Brain microvascular endothelial cell (primary cell): Measurements from ENCODE around the gene CAMSAP1.

Experiments used
- DNase-seq: peaks from one replicate; pipeline ENCODE4 v3.0.0-alpha.2; 2020
- H3K27ac ChIP-seq: fragments of 250-450 bp; sonication (Bioruptor Pico); 2 replicates; pipeline ENCODE4 v1.5.1; 2020; ENCODE audit warnings: mild to moderate bottlenecking, moderate library complexity
- H3K27me3 ChIP-seq: fragments of 250-450 bp; sonication (Bioruptor Pico); replicated peaks from 2 replicates; pipeline ENCODE4 v1.5.1; 2020; ENCODE audit warnings: mild to moderate bottlenecking
- H3K36me3 ChIP-seq: fragments of 250-450 bp; sonication (Bioruptor Pico); replicated peaks from 2 replicates; pipeline ENCODE4 v1.5.1; 2020; ENCODE audit warnings: mild to moderate bottlenecking
- H3K4me3 ChIP-seq: 2 replicates; pipeline ENCODE4 v1.5.1; 2011; ENCODE audit warnings: low read depth, mild to moderate bottlenecking, control low read depth, low read length, moderate library complexity
- CTCF ChIP-seq: IDR thresholded peaks from 2 replicates; pipeline ENCODE4 v1.5.1; 2011; ENCODE audit warnings: low read depth, mild to moderate bottlenecking, moderate library complexity, low read length, control low read depth, inconsistent platforms; ENCODE audit errors: missing control alignments
- in situ Hi-C: cut with HindIII; loops from 2 replicates; pipeline ENCODE4 v1.10.0; 2017; ENCODE audit warnings: low sequenced_read_pairs, low pct_ligation_motif_present

Gene CAMSAP1

GRCh38 chr9:135760465-135760864 is 146.9 kb downstream of the CAMSAP1 start:
- no peak for TF ChIP-seq CTCF
- H3K27ac ChIP-seq = no peak overlapping the region
- in situ Hi-C loops = no loop called here
- DNase-seq = no peak
- no peaks in the 10 kb centered on the region for H3K27me3 ChIP-seq
- H3K4me3 ChIP-seq = no peak overlapping the region
- H3K36me3 ChIP-seq = no peaks in the 10 kb centered on the region

- in situ Hi-C loops = no loop called here
- no peak for DNase-seq
- Histone ChIP-seq H3K4me3 (no peak overlapping the region), H3K27me3 (no peaks in the 10 kb centered on the region), H3K36me3 (no peaks in the 10 kb centered on the region), H3K27ac (no peak overlapping the region)
- no peak for TF ChIP-seq CTCF
Measured at GRCh38 chr9:135759676-135760300, 147.6 kb downstream of the CAMSAP1 start.

GRCh38 chr9:135758870-135759269 is 148.5 kb downstream of the CAMSAP1 start:
- no peaks in the 10 kb centered on the region for H3K27me3 ChIP-seq

More at GRCh38 chr9:135758870-135759269, 148.5 kb downstream of the CAMSAP1 start:
- DNase-seq = no peak
- no peak overlapping the region for H3K27ac ChIP-seq
- no peak overlapping the region for H3K4me3 ChIP-seq
- no peaks in the 10 kb centered on the region for H3K36me3 ChIP-seq
- no peak for TF ChIP-seq CTCF
- in situ Hi-C loops = no loop called here
